GM12892 (cell line): ENCODE measurements around the gene CHTF8.

ENCODE experiments used
- POLR2A ChIP-seq: IDR thresholded peaks from 2 replicates; pipeline ENCODE4 v1.6.1; 2011; ENCODE audit warnings: low read depth, low read length, control low read depth
- POLR2AphosphoS5 ChIP-seq: IDR thresholded peaks from 2 replicates; pipeline ENCODE4 v1.6.1; 2011; ENCODE audit warnings: low read depth, low read length, control low read depth

- TF ChIP-seq POLR2AphosphoS5 = no peak
- TF ChIP-seq POLR2A = no peak
Measured at GRCh38 chr16:69111876-69112230, 20.5 kb downstream of the CHTF8 start.
